Activated naive CD4-positive, alpha-beta T cell treated with anti-CD3 and anti-CD28 coated beads, Interleukin-2, amount 50 U/mL, for 24 hours (primary cell): ENCODE data around the gene METTL26.

Source experiments
- H3K27ac Mint-ChIP-seq: one replicate; pipeline ENCODE4 v1.8.0; 2021; ENCODE audit warnings: mild to moderate bottlenecking, mixed read lengths
- H3K27me3 Mint-ChIP-seq: one replicate; pipeline ENCODE4 v1.8.0; 2021; ENCODE audit warnings: mixed read lengths
- H3K36me3 Mint-ChIP-seq: one replicate; pipeline ENCODE4 v1.8.0; 2021; ENCODE audit warnings: mixed read lengths
- H3K4me1 Mint-ChIP-seq: one replicate; pipeline ENCODE4 v1.8.0; 2021; ENCODE audit warnings: mixed read lengths
- H3K4me3 Mint-ChIP-seq: one replicate; pipeline ENCODE4 v1.8.0; 2021; ENCODE audit warnings: mild to moderate bottlenecking, mixed read lengths
- H3K9me3 Mint-ChIP-seq: one replicate; pipeline ENCODE4 v1.8.0; 2021; ENCODE audit warnings: mixed read lengths

The METTL26 gene

GRCh38 chr16:649631-650030 lies 13.5 kb upstream of the METTL26 start:
- peaks cover 1% of the 10 kb centered on the region for H3K4me1 Mint-ChIP-seq
- no peaks in the 10 kb centered on the region for H3K9me3 Mint-ChIP-seq
- H3K4me3 Mint-ChIP-seq = peak overlapping the region; percentile 77
- no peaks in the 10 kb centered on the region for H3K27me3 Mint-ChIP-seq
- no peak overlapping the region for H3K27ac Mint-ChIP-seq
- H3K36me3 Mint-ChIP-seq = no peaks in the 10 kb centered on the region

GRCh38 chr16:648781-649589 lies 12.9 kb upstream of the METTL26 start, which contains the start of gene WDR90:
Gene WDR90 (plus strand): TSS chr16:649365. CDS start chr16:649417, 52 bp downstream.
- Mint-ChIP-seq H3K4me3 (peak within 1 kb of the TSS; percentile 82), H3K36me3 (no peaks in the 10 kb centered on the region), H3K27me3 (no peaks in the 10 kb centered on the region), H3K9me3 (no peaks in the 10 kb centered on the region), H3K27ac (peak within 1 kb of the TSS; percentile 62), H3K4me1 (peaks cover 8% of the 10 kb centered on the region)

- Mint-ChIP-seq H3K36me3 (no peaks in the 10 kb centered on the region), H3K27me3 (no peaks in the 10 kb centered on the region), H3K27ac (peak overlapping the region; percentile 62), H3K4me3 (peak overlapping the region; percentile 82), H3K9me3 (no peaks in the 10 kb centered on the region), H3K4me1 (peaks cover 9% of the 10 kb centered on the region)
These were observed 12.1 kb upstream of the METTL26 start for GRCh38 chr16:648071-648780.

GRCh38 chr16:647173-647902 lies 11.2 kb upstream of the METTL26 start:
- H3K27ac Mint-ChIP-seq = no peak overlapping the region
- no peaks in the 10 kb centered on the region for H3K36me3 Mint-ChIP-seq
- no peaks in the 10 kb centered on the region for H3K27me3 Mint-ChIP-seq
- no peaks in the 10 kb centered on the region for H3K9me3 Mint-ChIP-seq
- no peak overlapping the region for H3K4me3 Mint-ChIP-seq
- H3K4me1 Mint-ChIP-seq = peaks cover 9% of the 10 kb centered on the region

GRCh38 chr16:646679-647172 lies 10.6 kb upstream of the METTL26 start:
- no peaks in the 10 kb centered on the region for H3K9me3 Mint-ChIP-seq
- H3K4me3 Mint-ChIP-seq = no peak overlapping the region
- no peak overlapping the region for H3K27ac Mint-ChIP-seq
- no peaks in the 10 kb centered on the region for H3K36me3 Mint-ChIP-seq
- H3K27me3 Mint-ChIP-seq = no peaks in the 10 kb centered on the region
- H3K4me1 Mint-ChIP-seq = peaks cover 9% of the 10 kb centered on the region

GRCh38 chr16:645852-646678 lies 10.0 kb upstream of the METTL26 start:
- Mint-ChIP-seq H3K9me3 (no peaks in the 10 kb centered on the region), H3K4me3 (no peak overlapping the region), H3K36me3 (no peaks in the 10 kb centered on the region), H3K4me1 (peaks cover 9% of the 10 kb centered on the region), H3K27ac (no peak overlapping the region), H3K27me3 (no peaks in the 10 kb centered on the region)

- no peaks in the 10 kb centered on the region for H3K27me3 Mint-ChIP-seq
- no peaks in the 10 kb centered on the region for H3K9me3 Mint-ChIP-seq
- no peaks in the 10 kb centered on the region for H3K36me3 Mint-ChIP-seq
- H3K4me3 Mint-ChIP-seq = peak overlapping the region; percentile 80
- H3K27ac Mint-ChIP-seq = no peak overlapping the region
- H3K4me1 Mint-ChIP-seq = peaks cover 9% of the 10 kb centered on the region
These were observed 8.5 kb upstream of the METTL26 start for GRCh38 chr16:644556-644955.

- Mint-ChIP-seq H3K36me3 (no peaks in the 10 kb centered on the region), H3K4me1 (peaks cover 9% of the 10 kb centered on the region), H3K27ac (no peak overlapping the region), H3K4me3 (peak overlapping the region; percentile 80), H3K9me3 (no peaks in the 10 kb centered on the region), H3K27me3 (no peaks in the 10 kb centered on the region)
These were observed 6.9 kb upstream of the METTL26 start for GRCh38 chr16:643050-643368.

- Mint-ChIP-seq H3K9me3 (no peaks in the 10 kb centered on the region), H3K27ac (no peak overlapping the region), H3K4me3 (peak overlapping the region; percentile 80), H3K36me3 (no peaks in the 10 kb centered on the region), H3K27me3 (no peaks in the 10 kb centered on the region), H3K4me1 (peaks cover 9% of the 10 kb centered on the region)
These were observed 6.3 kb upstream of the METTL26 start for GRCh38 chr16:642189-643049.

- Mint-ChIP-seq H3K27me3 (no peaks in the 10 kb centered on the region), H3K27ac (no peak within 1 kb of the TSS), H3K4me1 (peaks cover 11% of the 10 kb centered on the region), H3K4me3 (peak within 1 kb of the TSS; percentile 80), H3K9me3 (no peaks in the 10 kb centered on the region), H3K36me3 (no peaks in the 10 kb centered on the region)
These were observed 5.5 kb upstream of the METTL26 start, which contains the start of gene MCRIP2 for GRCh38 chr16:641326-642188. Gene MCRIP2 (plus strand): TSS chr16:641828. CDS start chr16:641992, 164 bp downstream.

GRCh38 chr16:640614-641013 lies 4.5 kb upstream of the METTL26 start:
- H3K9me3 Mint-ChIP-seq = no peaks in the 10 kb centered on the region
- no peak overlapping the region for H3K27ac Mint-ChIP-seq
- H3K36me3 Mint-ChIP-seq = no peaks in the 10 kb centered on the region

GRCh38 chr16:638836-639235 lies 2.7 kb upstream of the METTL26 start:
- no peaks in the 10 kb centered on the region for H3K36me3 Mint-ChIP-seq
- no peaks in the 10 kb centered on the region for H3K9me3 Mint-ChIP-seq
- H3K27me3 Mint-ChIP-seq = no peaks in the 10 kb centered on the region
- peaks cover 8% of the 10 kb centered on the region for H3K4me1 Mint-ChIP-seq
- H3K27ac Mint-ChIP-seq = no peak overlapping the region
- no peak overlapping the region for H3K4me3 Mint-ChIP-seq

More at GRCh38 chr16:640614-641013, 4.5 kb upstream of the METTL26 start:
- H3K4me3 Mint-ChIP-seq = peak overlapping the region; percentile 44
- peaks cover 13% of the 10 kb centered on the region for H3K4me1 Mint-ChIP-seq
- no peaks in the 10 kb centered on the region for H3K27me3 Mint-ChIP-seq

- H3K36me3 Mint-ChIP-seq = no peaks in the 10 kb centered on the region
- H3K4me1 Mint-ChIP-seq = peaks cover 8% of the 10 kb centered on the region
- no peaks in the 10 kb centered on the region for H3K27me3 Mint-ChIP-seq
- peak overlapping the region; percentile 15 for H3K4me3 Mint-ChIP-seq
- no peak overlapping the region for H3K27ac Mint-ChIP-seq
- no peaks in the 10 kb centered on the region for H3K9me3 Mint-ChIP-seq
These were observed 2.0 kb upstream of the METTL26 start for GRCh38 chr16:638034-638543.
